8988T (cell line): Measurements from ENCODE around the gene PAK5.
"Not testable (repeated sequence)": the region's sequence is repeated elsewhere in the genome, so short reads cannot be mapped to it uniquely, and the experiment has no call there.

Source experiments
- DNase-seq: peaks from one replicate; pipeline ENCODE4 v3.0.0; 2011

The PAK5 gene

GRCh38 chr20:9677100-9677623 lies 161.7 kb downstream of the PAK5 start:
- no peak for DNase-seq

DNA sequence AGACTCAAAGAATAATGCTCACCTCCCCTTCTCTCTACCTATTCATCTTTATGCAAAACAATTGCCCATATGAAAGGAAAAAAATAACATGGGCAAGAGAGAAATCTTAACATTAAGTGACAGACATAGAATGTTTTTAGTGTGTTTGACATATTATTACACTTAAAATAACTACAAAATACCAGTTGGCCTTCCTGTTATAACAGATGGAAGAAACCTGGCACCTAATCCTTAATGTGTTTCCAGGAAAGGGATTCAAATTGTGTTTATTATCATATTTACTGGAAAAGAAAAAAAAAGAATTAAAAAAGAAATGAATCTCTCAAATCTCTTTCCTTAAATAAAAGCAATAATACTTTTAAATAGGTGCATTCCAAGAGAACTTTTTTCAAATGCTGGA lies 165.9 kb downstream of the PAK5 start:
- DNase-seq, result no peak

GRCh38 chr20:9672027-9672426 lies 166.8 kb downstream of the PAK5 start:
- DNase-seq, result no peak

DNA sequence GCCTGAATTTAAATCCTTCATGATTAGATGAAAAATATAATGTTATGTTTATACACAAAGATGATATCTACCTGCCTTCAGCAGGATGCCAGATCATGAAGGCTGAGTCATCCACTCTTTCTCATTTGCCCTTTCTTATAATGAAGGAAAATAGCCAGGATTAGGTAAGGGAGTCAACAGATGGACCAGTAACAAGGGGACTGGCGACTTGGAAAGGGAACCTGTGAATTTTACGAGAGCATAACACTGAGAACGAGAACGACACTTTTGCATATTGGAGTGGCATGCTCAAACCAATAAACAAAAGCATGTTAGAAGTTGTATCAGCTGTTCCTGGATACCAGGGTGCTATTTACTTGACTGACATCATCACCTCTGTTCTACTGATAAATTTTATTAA lies 170.5 kb downstream of the PAK5 start:
- DNase-seq, result no peak

GRCh38 chr20:9663423-9663822 lies 175.5 kb downstream of the PAK5 start:
- DNase-seq, result no peak

DNA sequence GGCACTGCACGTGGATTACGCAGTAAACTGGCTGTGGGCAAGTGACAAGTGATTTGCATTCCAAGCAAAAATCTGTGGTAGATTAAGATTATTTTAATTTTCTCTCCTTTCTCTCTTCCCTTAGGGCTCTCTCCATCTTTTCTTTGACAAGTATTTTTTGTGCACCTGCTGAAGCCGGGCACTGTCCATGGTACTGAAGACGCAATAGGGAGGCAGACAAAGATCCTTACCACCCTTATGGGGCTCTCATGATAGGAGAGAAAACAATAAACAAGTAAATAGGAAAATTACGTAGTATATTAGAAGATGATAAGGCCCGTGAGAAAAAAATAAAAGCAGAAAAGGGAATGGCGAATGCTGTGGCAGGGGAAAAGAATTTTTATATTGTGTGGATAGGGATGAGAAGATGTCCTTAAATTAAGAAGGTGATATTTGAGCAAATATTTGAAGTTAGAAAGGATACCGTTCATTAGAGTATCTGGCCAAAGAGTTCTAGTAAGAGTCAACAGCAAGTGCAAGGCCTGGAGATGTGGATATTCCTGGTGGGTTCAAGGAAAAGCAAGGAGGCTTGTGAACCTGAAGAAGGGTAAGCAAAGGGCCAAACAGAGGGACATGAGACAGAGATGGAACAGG lies 178.5 kb downstream of the PAK5 start:
- DNase-seq, result no peak

GRCh38 chr20:9647741-9648140 lies 191.1 kb downstream of the PAK5 start:
- DNase-seq, result no peak

- no peak for DNase-seq
Measured at GRCh38 chr20:9646375-9646774, 192.5 kb downstream of the PAK5 start.

DNA sequence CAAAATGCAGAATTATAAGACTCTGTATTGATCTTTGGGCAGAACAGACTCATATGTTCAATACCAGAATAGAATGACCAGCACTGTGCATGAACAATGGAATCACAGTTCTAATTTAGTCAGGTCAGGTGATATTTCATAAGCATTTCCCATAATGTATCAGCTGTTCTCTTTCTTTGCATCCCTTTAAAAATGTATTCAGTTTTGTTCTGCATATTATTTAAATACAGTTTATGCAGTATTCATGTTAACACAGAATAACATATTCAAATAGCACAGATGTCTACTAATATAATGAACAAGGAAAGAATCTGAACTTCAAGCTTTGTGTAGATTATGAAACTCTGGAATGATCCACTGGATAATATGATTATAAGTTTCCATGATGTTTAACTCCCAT lies 196.0 kb downstream of the PAK5 start:
- no peak for DNase-seq

DNA sequence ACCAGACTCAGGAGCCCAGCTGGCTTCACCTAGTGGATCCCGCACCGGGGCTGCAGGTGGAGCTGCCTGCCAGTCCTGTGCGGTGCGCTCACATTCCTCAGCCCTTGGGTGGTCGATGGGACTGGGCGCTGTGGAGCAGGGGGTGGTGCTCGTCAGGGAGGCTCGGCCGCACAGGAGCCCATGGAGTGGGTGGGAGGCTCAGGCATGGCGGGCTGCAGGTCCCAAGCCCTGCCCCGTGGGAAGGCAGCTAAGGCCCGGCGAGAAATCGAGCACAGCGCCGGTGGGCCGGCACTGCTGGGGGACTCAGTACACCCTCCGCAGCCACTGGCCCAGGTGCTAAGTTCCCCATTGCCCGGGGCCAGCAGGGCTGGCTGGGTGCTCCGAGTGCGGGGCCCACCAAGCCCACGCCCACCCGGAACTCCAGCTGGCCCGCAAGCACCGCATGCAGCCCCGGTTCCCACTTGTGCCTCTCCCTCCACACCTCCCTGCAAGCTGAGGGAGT lies 197.3 kb downstream of the PAK5 start:
- not testable (repeated sequence) for DNase-seq

DNA sequence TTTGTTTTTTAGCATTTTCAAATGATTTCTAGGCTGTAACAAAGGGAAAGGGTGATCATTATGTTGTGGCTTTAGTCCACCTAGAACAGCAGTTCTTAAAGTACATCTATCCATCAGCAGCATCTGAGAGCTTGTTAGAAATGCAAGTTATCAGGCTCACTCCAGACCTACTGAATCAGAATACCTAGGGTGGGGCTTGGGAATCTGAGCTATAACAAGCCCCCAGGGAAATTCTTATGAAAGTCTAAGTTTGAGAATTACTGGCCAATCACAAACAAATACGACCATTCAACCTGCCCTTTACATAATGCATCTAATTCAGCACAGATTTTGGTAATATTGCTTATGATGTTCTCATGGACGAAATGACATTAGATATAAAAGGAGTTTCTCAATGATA lies 201.0 kb downstream of the PAK5 start:
- no peak for DNase-seq

GRCh38 chr20:9635750-9636149 lies 203.1 kb downstream of the PAK5 start:
- DNase-seq, result no peak

GRCh38 chr20:9634327-9634726 lies 204.5 kb downstream of the PAK5 start:
- DNase-seq, result no peak

DNA sequence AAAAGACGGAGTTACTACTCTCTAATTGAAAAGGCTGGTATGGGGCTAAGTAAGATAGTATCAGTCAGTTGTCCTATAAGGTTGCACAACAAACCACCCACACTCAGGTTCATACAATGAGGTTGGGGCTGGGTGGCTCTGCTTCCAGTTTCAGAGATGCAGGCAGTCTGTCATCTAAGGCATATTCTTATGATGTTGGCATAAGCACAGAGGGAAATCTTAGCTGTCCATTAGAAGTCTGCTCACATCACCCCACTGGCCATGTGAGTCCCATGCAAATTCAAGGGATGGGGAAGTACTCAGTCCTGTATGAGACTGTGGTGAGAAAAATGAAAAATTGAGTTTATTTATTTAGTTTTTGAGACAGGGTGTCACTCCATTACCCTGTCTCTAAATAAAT lies 205.9 kb downstream of the PAK5 start:
- DNase-seq, result no peak

DNA sequence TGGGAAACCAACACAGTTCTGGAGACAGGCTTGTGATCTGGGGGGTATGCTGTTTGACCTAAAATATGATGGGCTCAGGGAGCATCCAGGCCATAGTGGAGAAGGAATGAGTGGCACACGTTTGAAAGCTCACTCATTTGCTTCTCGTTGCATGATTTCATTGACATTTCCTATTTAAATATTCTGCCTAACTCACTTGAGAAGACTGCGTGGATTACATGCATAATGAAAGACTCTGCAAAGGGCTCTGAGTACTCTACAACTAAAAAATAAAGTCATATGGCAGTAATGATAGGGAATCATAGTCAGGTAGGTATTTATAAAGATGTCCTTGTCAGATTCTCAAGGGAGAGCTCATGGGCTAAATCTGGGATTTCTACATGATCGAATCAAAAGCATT lies 206.6 kb downstream of the PAK5 start:
- no peak for DNase-seq

DNA sequence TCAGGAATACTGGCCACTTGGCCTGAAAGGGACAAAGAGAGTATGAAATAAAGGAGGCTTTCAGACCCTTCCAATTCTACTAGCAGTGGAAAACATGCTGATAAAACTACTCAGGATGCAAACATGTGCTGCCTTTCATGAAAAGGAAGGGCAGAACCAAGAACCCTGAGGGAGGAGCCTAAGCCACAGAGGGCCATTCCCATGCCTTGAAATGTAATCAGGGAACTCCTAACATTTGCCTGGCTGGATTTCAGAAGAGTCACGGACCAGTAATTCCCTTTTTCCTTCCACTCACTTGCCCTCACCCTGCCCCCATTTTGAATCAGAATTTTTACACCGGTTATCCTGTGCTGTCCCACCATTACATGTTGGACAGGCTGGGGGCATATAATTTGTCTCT lies 208.3 kb downstream of the PAK5 start:
- DNase-seq, result no peak

DNA sequence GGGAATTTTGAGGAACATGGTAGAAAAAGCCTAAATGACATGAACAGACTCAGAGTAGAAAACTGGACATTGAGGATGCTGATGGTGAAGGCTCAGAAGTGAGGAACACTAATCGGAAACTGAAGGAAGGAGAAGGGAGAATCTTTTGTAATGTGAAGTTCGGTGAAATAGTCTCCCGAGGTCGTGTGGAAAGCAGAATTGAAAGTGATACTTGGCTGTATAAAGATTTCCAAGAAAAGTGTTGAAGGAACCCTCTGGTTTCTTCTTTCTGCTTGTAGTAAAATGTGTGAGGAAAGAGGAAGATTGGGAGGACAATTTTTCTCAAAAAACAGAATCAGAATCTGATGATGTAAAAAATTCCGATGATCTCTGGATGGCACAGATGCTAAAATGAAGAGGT lies 209.0 kb downstream of the PAK5 start:
- no peak for DNase-seq

DNA sequence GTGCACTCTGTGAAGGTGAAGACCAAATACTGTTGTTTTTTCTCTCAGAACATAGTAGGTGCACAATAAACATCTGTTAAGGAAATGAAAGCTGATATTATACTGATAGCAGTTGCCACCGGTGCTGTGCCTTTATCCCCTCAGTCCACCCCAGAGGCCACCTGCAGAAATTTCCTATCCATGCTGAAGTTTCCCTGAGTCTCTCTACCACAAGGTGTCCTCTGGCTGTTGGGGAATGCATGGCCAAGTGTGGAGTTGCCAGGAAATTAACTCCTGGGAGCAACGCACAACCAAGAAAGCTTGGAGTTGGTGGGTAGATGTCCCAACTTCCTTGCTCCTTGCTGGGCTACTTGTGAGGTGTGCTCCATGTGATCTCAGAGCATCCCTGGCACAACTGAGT lies 210.3 kb downstream of the PAK5 start:
- no peak for DNase-seq

- DNase-seq, result no peak
Measured at GRCh38 chr20:9628141-9628540, 210.7 kb downstream of the PAK5 start.

- DNase-seq, result no peak
Measured at GRCh38 chr20:9627219-9627618, 211.7 kb downstream of the PAK5 start.

DNA sequence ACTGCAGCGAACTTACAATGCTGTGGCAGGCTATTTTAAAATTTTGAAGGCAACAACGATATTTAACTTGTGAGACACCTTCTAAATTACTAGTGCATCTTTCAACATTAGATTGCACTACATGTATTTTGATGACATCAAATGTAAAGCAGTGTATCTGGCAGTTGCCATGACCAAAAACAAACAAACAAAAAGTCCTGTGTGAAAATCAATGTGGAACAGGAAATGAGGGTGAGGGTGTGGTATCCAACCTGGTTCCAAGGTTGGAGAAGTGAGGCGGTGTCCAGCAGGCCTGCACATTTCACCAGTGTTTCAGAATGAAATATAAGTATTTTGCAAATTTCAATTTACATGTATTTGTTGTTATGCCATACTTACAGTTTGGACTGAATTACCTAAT lies 212.5 kb downstream of the PAK5 start:
- no peak for DNase-seq

DNA sequence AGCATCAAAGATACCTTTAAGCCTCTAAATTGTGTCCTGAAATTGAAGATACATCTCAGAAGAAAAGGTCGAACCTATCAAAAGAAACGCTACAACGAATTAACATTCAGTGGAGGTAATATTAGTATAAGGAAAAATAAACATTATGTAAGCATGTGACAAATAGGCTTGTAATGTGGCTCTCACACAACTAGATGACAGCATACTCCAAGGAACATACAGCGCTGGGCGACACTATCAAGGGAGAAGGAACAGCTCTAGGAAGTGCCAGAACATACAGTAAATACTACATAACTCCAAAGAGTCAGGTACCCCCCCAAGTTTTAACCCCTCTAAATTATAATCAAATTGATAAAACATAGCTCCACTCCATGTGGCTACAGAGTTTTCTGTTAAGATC lies 220.9 kb downstream of the PAK5 start:
- DNase-seq, result no peak

DNA sequence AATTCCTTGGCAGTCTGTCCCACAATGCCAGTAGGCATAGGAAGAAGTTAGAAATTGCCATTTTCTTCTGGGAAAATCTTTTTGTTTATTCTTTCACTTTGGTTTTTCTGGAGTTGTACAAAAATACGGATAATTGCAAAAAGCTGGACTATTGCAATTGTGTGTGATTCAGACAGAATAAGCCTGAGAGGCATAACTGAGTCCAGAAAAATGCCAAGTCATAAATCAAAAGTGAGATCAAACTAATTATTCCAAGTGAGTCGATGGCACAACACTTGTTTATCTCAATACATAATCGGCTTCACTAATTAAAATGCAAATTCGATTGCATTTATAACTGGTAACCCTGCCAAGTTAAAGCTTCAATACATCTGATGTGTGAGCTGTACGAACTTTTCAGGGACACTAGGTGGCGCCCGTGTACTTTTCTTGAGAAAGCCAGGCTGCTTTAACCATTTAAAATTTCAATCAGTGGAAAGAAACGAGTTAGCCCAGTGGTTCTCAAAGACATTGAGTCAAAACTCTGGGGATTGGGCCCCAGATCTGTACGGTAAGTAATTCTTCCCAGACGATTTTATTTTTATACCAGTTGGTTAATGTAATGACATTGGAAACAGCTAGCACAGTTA lies 221.9 kb downstream of the PAK5 start:
- DNase-seq, result no peak

GRCh38 chr20:9616455-9616805 lies 222.4 kb downstream of the PAK5 start:
- DNase-seq, result no peak
